PC-3 (cell line): Measurements from ENCODE around the gene DGKI. TPM values are rescaled to one million over a fixed set of nuclear protein-coding genes. Genes with fewer than 3 reads are reported as not detected.

ENCODE experiments used
- ATAC-seq: fragments of 200-7000 bp; cut with Tn5 transposase; 2 replicates; pipeline ENCODE4 v1.9.1; 2020; ENCODE audit warnings: mild to moderate bottlenecking, moderate library complexity
- BruUV-seq: library from RNA; stranded (reverse); fragments of 400-500 nt; replicated peaks from 2 replicates; lab custom pipeline; 2021; lab: Mats Ljungman, UMichigan
- CTCF ChIA-PET: fragments of 300-600 bp; sonication (Branson Sonifier 250); formaldehyde crosslinking; loops from one replicate; lab custom pipeline; 2022; ENCODE audit warnings: antibody characterized with exemption; lab: Charles Lee
- POLR2A ChIA-PET: fragments of 300-600 bp; sonication (Branson Sonifier 250); formaldehyde crosslinking; loops from one replicate; lab custom pipeline; 2022; ENCODE audit warnings: antibody characterized with exemption; ENCODE audit not compliant: unreplicated experiment; lab: Charles Lee
- DNase-seq: peaks from one replicate; pipeline ENCODE4 v3.0.0-alpha.2; 2015
- H2AFZ ChIP-seq: fragments of 300-600 bp; sonication (generic); 2 replicates; pipeline ENCODE4 v1.6.0; 2016; ENCODE audit warnings: antibody characterized with exemption, low read length
- H3F3A ChIP-seq: fragments of 300-600 bp; sonication (generic); one replicate; pipeline ENCODE4 v1.6.0; 2017; ENCODE audit warnings: antibody characterized with exemption, low read length, control low read depth, mild to moderate bottlenecking; ENCODE audit not compliant: unreplicated experiment
- H3K27ac ChIP-seq: fragments of 300-600 bp; sonication (generic); 2 replicates; pipeline ENCODE4 v1.5.1; 2016; ENCODE audit warnings: mild to moderate bottlenecking, low read length
- H3K27me3 ChIP-seq: fragments of 300-600 bp; sonication (generic); 2 replicates; pipeline ENCODE4 v1.6.1; 2016; ENCODE audit warnings: low read length, mixed read lengths
- H3K36me3 ChIP-seq: fragments of 300-600 bp; sonication (generic); 2 replicates; pipeline ENCODE4 v1.6.1; 2016; ENCODE audit warnings: low read depth, mixed run types, low read length, mixed read lengths
- H3K4me1 ChIP-seq: fragments of 300-600 bp; sonication (generic); 2 replicates; pipeline ENCODE4 v1.5.1; 2016; ENCODE audit warnings: low read length; ENCODE audit not compliant: insufficient read depth
- H3K4me2 ChIP-seq: fragments of 300-600 bp; sonication (generic); 2 replicates; pipeline ENCODE4 v1.6.0; 2016; ENCODE audit warnings: low read length
- H3K4me3 ChIP-seq: fragments of 300-600 bp; sonication (generic); 2 replicates; pipeline ENCODE4 v1.5.1; 2016; ENCODE audit warnings: mild to moderate bottlenecking, low read length, mixed read lengths
- H3K79me2 ChIP-seq: fragments of 300-600 bp; sonication (generic); 2 replicates; pipeline ENCODE4 v1.6.1; 2017; ENCODE audit warnings: low read length, mixed read lengths
- H3K9ac ChIP-seq: fragments of 300-600 bp; sonication (generic); 2 replicates; pipeline ENCODE4 v1.6.0; 2016; ENCODE audit warnings: mild to moderate bottlenecking, low read length
- H3K9me2 ChIP-seq: fragments of 300-600 bp; sonication (generic); replicated peaks from 2 replicates; pipeline ENCODE4 v1.6.1; 2016; ENCODE audit warnings: mixed run types, low read length, mixed read lengths
- H3K9me3 ChIP-seq: fragments of 300-600 bp; sonication (generic); 2 replicates; pipeline ENCODE4 v1.6.1; 2016; ENCODE audit warnings: low read length, mixed read lengths
- H4K20me1 ChIP-seq: fragments of 300-600 bp; sonication (generic); 2 replicates; pipeline ENCODE4 v1.6.1; 2016; ENCODE audit warnings: low read length, mixed read lengths
- EZH2 ChIP-seq: fragments of 300-600 bp; sonication (generic); IDR thresholded peaks from one replicate; pipeline ENCODE4 v1.6.1; 2017; ENCODE audit warnings: antibody characterized with exemption, mild to moderate bottlenecking, low read length; ENCODE audit not compliant: unreplicated experiment
- EZH2phosphoT487 ChIP-seq: fragments of 300-600 bp; sonication (generic); IDR thresholded peaks from 2 replicates; pipeline ENCODE4 v1.6.1; 2018; ENCODE audit warnings: mild to moderate bottlenecking, antibody characterized with exemption, low read length, borderline replicate concordance
- intact Hi-C: fragments of 100-400 bp; cut with micrococcal nuclease; formaldehyde crosslinking; loops from 2 replicates; pipeline ENCODE4 v1.9.0; 2023
- total RNA-seq: library from RNA; depleted of rRNA; stranded (reverse); fragments of >200 nt; gene quantifications from 2 replicates; pipeline ENCODE4 v1.2.3, GENCODE V29; 2014
- TF ChIP-seq, protein P1 (sequence below): fragments of 300-600 bp; sonication (generic); conservative IDR thresholded peaks from 2 replicates; pipeline ENCODE4 v1.5.1; 2017; ENCODE audit warnings: antibody characterized with exemption, low read depth, mild to moderate bottlenecking, low read length

Gene DGKI
- total RNA-seq, 1 experiment from 2014 or later = not detected

DNA sequence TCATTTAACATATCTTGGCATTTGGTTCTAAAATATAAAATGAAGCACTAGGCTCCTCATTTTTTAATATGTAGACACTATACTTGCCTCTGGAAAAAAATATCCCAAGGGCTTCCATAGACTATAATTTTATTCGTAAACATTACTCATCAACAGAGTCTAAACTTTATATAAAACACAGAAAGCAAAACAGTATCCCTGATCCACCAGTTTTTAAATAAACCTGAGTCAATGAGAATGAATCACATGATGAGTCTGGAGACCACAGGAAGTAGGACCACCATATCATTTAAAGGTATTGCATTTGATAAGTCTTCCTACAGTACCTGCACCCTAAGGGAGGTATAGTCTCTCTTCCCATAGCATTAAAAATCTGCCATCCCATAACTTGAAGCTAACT, 228.0 kb downstream of the DGKI start:
- Histone ChIP-seq H3K79me2 (no peaks in the 10 kb centered on the region), H3K27ac (no peak overlapping the region), H3K4me2 (no peak overlapping the region), H3K36me3 (no peaks in the 10 kb centered on the region), H3K9me2 (no peaks in the 10 kb centered on the region), H3K9ac (no peak overlapping the region), H4K20me1 (no peaks in the 10 kb centered on the region), H3K9me3 (no peaks in the 10 kb centered on the region), H3F3A (no peaks in the 10 kb centered on the region), H2AFZ (no peak overlapping the region), H3K4me1 (no peaks in the 10 kb centered on the region), H3K27me3 (peaks cover 30% of the 10 kb centered on the region), H3K4me3 (no peak overlapping the region)
- intact Hi-C loops = no loop called here
- POLR2A ChIA-PET = no interaction called here
- ATAC-seq (no peak), DNase-seq (no peak)
- no peak for TF ChIP-seq EZH2
- CTCF ChIA-PET = no interaction called here
- BruUV-seq = no TSS peak

DNA sequence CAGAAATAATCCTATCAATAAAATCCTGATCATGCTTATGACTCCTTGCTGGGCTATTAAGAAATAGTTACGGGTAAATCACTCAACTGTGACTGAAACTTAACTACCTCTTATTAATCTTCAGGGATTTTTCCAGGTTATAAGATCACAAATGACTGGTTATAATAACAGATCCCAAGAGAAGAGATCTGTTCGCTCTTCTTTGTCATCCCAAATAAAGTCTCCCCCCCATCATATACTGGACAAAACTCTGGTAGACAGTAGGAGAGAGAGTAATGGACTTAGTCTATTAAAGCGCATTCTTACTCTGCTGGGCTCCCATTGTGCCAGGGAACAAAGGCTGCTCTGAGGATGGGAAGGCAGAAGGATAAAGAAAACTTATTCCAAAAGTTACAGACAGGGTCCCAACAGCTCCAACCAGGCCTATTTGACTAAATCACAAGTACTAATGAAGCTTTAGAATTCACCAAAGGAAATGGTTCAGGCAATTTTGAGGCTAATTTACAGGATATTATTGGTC, 233.7 kb downstream of the DGKI start:
- TF ChIP-seq, protein P1, sequence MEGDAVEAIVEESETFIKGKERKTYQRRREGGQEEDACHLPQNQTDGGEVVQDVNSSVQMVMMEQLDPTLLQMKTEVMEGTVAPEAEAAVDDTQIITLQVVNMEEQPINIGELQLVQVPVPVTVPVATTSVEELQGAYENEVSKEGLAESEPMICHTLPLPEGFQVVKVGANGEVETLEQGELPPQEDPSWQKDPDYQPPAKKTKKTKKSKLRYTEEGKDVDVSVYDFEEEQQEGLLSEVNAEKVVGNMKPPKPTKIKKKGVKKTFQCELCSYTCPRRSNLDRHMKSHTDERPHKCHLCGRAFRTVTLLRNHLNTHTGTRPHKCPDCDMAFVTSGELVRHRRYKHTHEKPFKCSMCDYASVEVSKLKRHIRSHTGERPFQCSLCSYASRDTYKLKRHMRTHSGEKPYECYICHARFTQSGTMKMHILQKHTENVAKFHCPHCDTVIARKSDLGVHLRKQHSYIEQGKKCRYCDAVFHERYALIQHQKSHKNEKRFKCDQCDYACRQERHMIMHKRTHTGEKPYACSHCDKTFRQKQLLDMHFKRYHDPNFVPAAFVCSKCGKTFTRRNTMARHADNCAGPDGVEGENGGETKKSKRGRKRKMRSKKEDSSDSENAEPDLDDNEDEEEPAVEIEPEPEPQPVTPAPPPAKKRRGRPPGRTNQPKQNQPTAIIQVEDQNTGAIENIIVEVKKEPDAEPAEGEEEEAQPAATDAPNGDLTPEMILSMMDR = no peak
- TF ChIP-seq EZH2phosphoT487 (no peak), EZH2 (no peak)
- H3K9me3 ChIP-seq = no peaks in the 10 kb centered on the region
- ChIA-PET CTCF (no interaction called here), POLR2A (no interaction called here)
- no peak overlapping the region for H3K27ac ChIP-seq
- peaks cover 85% of the 10 kb centered on the region for H3K27me3 ChIP-seq
- H3K36me3 ChIP-seq = no peaks in the 10 kb centered on the region
- no peak for ATAC-seq
- intact Hi-C loops = no loop called here
- BruUV-seq = no TSS peak
- H3F3A ChIP-seq = no peaks in the 10 kb centered on the region
- H3K79me2 ChIP-seq = no peaks in the 10 kb centered on the region
- no peak for DNase-seq
- no peak overlapping the region for H3K9ac ChIP-seq
- H2AFZ ChIP-seq = no peak overlapping the region
- no peak overlapping the region for H3K4me3 ChIP-seq
- H3K9me2 ChIP-seq = no peaks in the 10 kb centered on the region
- H4K20me1 ChIP-seq = no peaks in the 10 kb centered on the region
- no peak overlapping the region for H3K4me2 ChIP-seq
- H3K4me1 ChIP-seq = no peaks in the 10 kb centered on the region

DNA sequence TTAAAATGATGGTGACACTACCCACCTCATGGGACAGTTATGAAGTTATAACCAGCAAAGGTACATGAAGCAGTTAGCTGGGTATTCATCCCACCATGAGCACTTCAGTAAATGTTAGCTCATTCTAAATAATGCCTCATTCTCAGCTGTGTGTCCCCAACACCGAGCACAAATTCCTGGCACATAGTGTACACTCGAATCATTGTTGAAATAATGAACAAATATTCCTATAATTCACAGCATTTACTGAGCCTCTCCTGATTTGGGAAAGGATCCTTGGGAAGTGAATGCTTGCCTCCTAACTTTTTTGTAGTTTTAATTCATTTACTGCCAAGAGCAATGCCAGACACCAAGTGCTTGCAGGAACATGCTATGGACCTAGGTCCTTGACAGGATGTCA, 235.2 kb downstream of the DGKI start:
- H3K27me3 ChIP-seq = peaks cover 98% of the 10 kb centered on the region
- ATAC-seq (no peak), DNase-seq (no peak)
- intact Hi-C loops = no loop called here
- POLR2A ChIA-PET = no interaction called here
- CTCF ChIA-PET = no interaction called here
- no TSS peak for BruUV-seq
- no peak overlapping the region for H3K9ac ChIP-seq
- H3K36me3 ChIP-seq = no peaks in the 10 kb centered on the region
- no peak overlapping the region for H3K4me2 ChIP-seq
- no peaks in the 10 kb centered on the region for H3K79me2 ChIP-seq
- no peaks in the 10 kb centered on the region for H3K9me2 ChIP-seq
- TF ChIP-seq EZH2phosphoT487 = no peak
- H3K4me3 ChIP-seq = no peak overlapping the region
- no peak overlapping the region for H2AFZ ChIP-seq
- no peaks in the 10 kb centered on the region for H4K20me1 ChIP-seq
- no peaks in the 10 kb centered on the region for H3K9me3 ChIP-seq
- no peaks in the 10 kb centered on the region for H3K4me1 ChIP-seq
- H3F3A ChIP-seq = no peaks in the 10 kb centered on the region
- H3K27ac ChIP-seq = no peak overlapping the region

DNA sequence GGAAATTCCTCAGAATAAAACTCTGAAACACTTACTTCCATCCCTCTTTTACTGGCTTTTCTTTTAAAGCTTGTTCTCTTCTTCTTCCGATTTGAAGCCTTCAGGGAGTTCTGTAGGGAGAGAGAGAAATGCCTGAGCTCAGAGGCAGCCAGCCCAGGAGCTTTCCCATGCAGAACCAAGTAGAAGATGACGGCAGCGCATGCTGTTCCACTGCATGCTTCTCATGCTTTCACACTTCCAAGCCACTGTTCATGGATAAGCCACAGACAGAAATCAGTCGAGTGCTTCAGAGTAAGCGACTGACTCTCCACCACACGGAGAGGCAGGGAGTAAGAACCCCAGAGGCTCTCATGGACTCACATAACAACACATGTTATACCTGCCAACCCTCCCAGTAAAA, 237.3 kb downstream of the DGKI start:
- BruUV-seq = no TSS peak
- ChIA-PET CTCF (no interaction called here), POLR2A (no interaction called here)
- intact Hi-C loops = loop anchor here (5.0 kb wide), 1 partner anchor 398 kb away; no protein-coding TSS in a partner anchor
- H3K4me2 ChIP-seq = no peak overlapping the region
- no peaks in the 10 kb centered on the region for H3K4me1 ChIP-seq
- H3K27ac ChIP-seq = no peak overlapping the region
- no peak overlapping the region for H2AFZ ChIP-seq
- H3K9me2 ChIP-seq = no peaks in the 10 kb centered on the region
- H3K79me2 ChIP-seq = no peaks in the 10 kb centered on the region
- no peak overlapping the region for H3K9ac ChIP-seq
- H4K20me1 ChIP-seq = no peaks in the 10 kb centered on the region
- H3F3A ChIP-seq = no peaks in the 10 kb centered on the region
- no peaks in the 10 kb centered on the region for H3K9me3 ChIP-seq
- H3K4me3 ChIP-seq = no peak overlapping the region
- TF ChIP-seq, protein P1 = no peak
- no peak for TF ChIP-seq EZH2phosphoT487
- no peak for TF ChIP-seq EZH2
- H3K36me3 ChIP-seq = no peaks in the 10 kb centered on the region
- peaks cover 82% of the 10 kb centered on the region for H3K27me3 ChIP-seq
- no peak for ATAC-seq
- DNase-seq = no peak
